Gastroesophageal sphincter (tissue), 3 donors: ENCODE results near the gene C9orf153.

Experiments used
- EP300 ChIP-seq: sonication (generic); formaldehyde crosslinking; IDR thresholded peaks from one replicate; pipeline ENCODE4 v1.6.1; 2017; ENCODE audit warnings: antibody characterized with exemption, mild to moderate bottlenecking
- POLR2A ChIP-seq, 2 donors: fragments of 450-650 bp; IDR thresholded peaks; one replicate each; pipeline ENCODE4 v1.6.1; 2017; ENCODE audit warnings: antibody characterized with exemption in 2 of 2, mild to moderate bottlenecking in 2 of 2, moderate library complexity in 1 of 2
- POLR2AphosphoS5 ChIP-seq: sonication (generic); formaldehyde crosslinking; IDR thresholded peaks from one replicate; pipeline ENCODE4 v1.6.1; 2017; ENCODE audit warnings: antibody characterized with exemption
- TF ChIP-seq, protein P1 (sequence below), 4 experiments: fragments of 200-600 bp in 2 of 4; fragments of 450-650 bp in 2 of 4; sonication (generic) in 1 of 4; IDR thresholded peaks; one replicate each; pipeline ENCODE4 v1.5.1; 2017 to 2019; ENCODE audit warnings: antibody characterized with exemption in 4 of 4, mild to moderate bottlenecking in 2 of 4, moderate library complexity in 2 of 4

DNA sequence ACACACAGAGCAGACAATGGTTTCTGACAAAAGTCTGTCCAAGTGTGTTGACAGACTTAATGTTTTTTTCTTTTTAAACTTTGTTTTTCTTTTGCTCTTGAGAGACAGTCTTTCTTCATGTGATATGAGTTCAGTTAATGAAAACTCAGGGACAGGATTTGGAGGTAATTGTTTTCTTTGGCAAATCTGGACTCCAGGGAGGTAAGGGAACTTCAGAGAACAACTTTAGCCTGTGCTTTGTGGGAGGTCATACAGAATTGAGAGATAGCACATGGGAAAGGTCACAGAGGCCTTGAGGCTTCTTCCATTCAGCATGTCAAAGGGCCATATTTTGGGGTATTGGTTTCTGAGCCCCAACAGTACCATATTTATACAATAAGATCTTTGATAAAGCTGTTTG, 9.3 kb downstream of the C9orf153 start:
- TF ChIP-seq, protein P1, sequence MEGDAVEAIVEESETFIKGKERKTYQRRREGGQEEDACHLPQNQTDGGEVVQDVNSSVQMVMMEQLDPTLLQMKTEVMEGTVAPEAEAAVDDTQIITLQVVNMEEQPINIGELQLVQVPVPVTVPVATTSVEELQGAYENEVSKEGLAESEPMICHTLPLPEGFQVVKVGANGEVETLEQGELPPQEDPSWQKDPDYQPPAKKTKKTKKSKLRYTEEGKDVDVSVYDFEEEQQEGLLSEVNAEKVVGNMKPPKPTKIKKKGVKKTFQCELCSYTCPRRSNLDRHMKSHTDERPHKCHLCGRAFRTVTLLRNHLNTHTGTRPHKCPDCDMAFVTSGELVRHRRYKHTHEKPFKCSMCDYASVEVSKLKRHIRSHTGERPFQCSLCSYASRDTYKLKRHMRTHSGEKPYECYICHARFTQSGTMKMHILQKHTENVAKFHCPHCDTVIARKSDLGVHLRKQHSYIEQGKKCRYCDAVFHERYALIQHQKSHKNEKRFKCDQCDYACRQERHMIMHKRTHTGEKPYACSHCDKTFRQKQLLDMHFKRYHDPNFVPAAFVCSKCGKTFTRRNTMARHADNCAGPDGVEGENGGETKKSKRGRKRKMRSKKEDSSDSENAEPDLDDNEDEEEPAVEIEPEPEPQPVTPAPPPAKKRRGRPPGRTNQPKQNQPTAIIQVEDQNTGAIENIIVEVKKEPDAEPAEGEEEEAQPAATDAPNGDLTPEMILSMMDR (IDR thresholded peaks at IDR 0.05), result no peak
- TF ChIP-seq POLR2AphosphoS5 (no peak), POLR2A (IDR thresholded peaks at IDR 0.05) (no peak), EP300 (no peak)
